ENCODE measurements around the gene C1orf116. TPM values are rescaled to one million over a fixed set of nuclear protein-coding genes. Genes with fewer than 3 reads are reported as not detected.

C1orf116 gene
- total and polyA plus RNA-seq, 2 experiments from 2014 or later = 0.21 to 0.29 TPM

DNA sequence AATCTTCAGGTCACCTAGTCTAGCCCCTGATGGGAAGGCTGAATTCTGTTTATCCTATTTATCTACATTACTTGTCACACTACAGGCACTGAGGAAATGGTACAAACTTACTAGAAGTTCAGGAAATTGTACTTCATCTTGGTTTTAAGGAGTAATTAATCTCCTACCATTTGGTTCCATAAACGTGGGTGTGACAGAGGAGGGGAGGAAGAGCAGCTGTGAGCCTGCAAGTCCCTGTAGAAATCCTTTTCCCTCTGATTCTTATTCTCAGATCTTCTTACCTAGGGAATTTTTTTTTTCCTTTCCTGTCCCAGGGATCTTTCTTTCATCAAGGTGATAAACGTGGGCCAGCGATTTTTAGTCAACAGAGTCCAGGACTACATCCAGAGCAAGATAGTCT lies 34.6 kb upstream of the C1orf116 start:
- peaks cover 9% of the 10 kb centered on the region for H3K36me3 ChIP-seq

GRCh38 chr1:207064561-207064960 lies 32.0 kb upstream of the C1orf116 start:
- H3K9me3 ChIP-seq (ENCODE audit: low read depth) = no peaks in the 10 kb centered on the region
- H3K4me3 ChIP-seq = no peak overlapping the region
- H3K36me3 ChIP-seq = peaks cover 6% of the 10 kb centered on the region
- no peak overlapping the region for H3K27ac ChIP-seq
- TF ChIP-seq CTCF (IDR thresholded peaks at IDR 0.05; ENCODE audit: low read depth, low read length) = no peak
- no peaks in the 10 kb centered on the region for H3K27me3 ChIP-seq
- DNase-seq (ENCODE audit: low read depth in 1 of 2, low spot score in 1 of 2) = no peak
- no peaks in the 10 kb centered on the region for H3K4me1 ChIP-seq (ENCODE audit: low read depth)

More for the DNA sequence above, 34.6 kb upstream of the C1orf116 start:
- Histone ChIP-seq H3K4me3 (no peak overlapping the region), H3K4me1 (ENCODE audit: low read depth) (no peaks in the 10 kb centered on the region), H3K27ac (no peak overlapping the region), H3K9me3 (ENCODE audit: low read depth) (no peaks in the 10 kb centered on the region), H3K27me3 (no peaks in the 10 kb centered on the region)
- TF ChIP-seq CTCF (IDR thresholded peaks at IDR 0.05; ENCODE audit: low read depth, low read length) = no peak
- no peak for DNase-seq (ENCODE audit: low read depth in 1 of 2, low spot score in 1 of 2)

GRCh38 chr1:207063014-207063413 lies 30.5 kb upstream of the C1orf116 start:
- H3K4me3 ChIP-seq = no peak overlapping the region
- DNase-seq (ENCODE audit: low read depth in 1 of 2, low spot score in 1 of 2) = no peak
- H3K27ac ChIP-seq = no peak overlapping the region
- H3K27me3 ChIP-seq = no peaks in the 10 kb centered on the region
- H3K9me3 ChIP-seq (ENCODE audit: low read depth) = no peaks in the 10 kb centered on the region
- no peak for TF ChIP-seq CTCF (IDR thresholded peaks at IDR 0.05; ENCODE audit: low read depth, low read length)
- no peaks in the 10 kb centered on the region for H3K4me1 ChIP-seq (ENCODE audit: low read depth)
- peaks cover 5% of the 10 kb centered on the region for H3K36me3 ChIP-seq

- H3K27me3 ChIP-seq = no peaks in the 10 kb centered on the region
- no peaks in the 10 kb centered on the region for H3K9me3 ChIP-seq (ENCODE audit: low read depth)
- no peak overlapping the region for H3K4me3 ChIP-seq
- peaks cover 5% of the 10 kb centered on the region for H3K36me3 ChIP-seq
- no peak overlapping the region for H3K27ac ChIP-seq
- no peak for TF ChIP-seq CTCF (IDR thresholded peaks at IDR 0.05; ENCODE audit: low read depth, low read length)
- H3K4me1 ChIP-seq (ENCODE audit: low read depth) = no peaks in the 10 kb centered on the region
- no peak for DNase-seq (ENCODE audit: low read depth in 1 of 2, low spot score in 1 of 2)
Observed at GRCh38 chr1:207062058-207062457, 29.5 kb upstream of the C1orf116 start.

DNA sequence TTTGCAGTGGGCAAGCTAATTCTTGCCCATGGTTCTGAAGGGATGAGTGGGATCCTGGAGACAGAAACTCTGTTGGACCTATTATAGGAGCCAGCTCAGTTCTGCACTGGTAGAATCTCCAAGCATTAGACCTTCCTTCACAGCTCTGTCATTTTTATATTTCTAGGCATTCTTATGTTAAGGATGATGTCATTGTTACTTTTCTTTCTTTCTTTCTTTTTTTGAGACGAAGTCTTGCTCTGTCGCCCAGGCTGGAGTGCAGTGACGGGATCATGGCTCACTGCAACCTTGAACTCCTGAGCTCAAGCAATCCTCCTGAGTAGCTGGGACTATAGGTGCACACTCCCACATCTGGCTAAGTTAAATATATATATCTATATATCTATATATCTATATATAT lies 28.0 kb upstream of the C1orf116 start:
- Histone ChIP-seq H3K27ac (no peak overlapping the region), H3K9me3 (ENCODE audit: low read depth) (no peaks in the 10 kb centered on the region), H3K27me3 (no peaks in the 10 kb centered on the region), H3K36me3 (peaks cover 5% of the 10 kb centered on the region), H3K4me3 (no peak overlapping the region), H3K4me1 (ENCODE audit: low read depth) (no peaks in the 10 kb centered on the region)
- no peak for DNase-seq (ENCODE audit: low read depth in 1 of 2, low spot score in 1 of 2)
- no peak for TF ChIP-seq CTCF (IDR thresholded peaks at IDR 0.05; ENCODE audit: low read depth, low read length)

DNA sequence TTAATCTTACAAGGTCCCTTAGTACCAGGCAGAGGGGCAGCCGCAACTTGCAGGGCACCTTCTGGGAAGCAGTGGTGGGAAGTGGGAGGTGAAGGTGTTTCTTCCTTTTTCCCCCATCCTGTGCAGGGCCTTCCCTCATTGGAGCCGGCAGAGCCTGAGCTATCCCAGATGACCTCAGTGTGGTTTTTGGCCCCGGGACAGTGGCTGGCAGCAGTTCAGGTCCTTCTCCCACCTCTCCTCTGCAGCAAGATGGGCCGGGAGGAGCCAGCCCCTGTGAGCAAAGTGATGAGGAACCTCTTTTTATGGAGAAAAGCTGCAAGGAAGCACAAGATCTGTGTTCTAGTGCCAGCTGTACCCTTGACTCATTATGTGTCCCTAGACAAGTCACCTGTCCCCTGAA lies 27.3 kb upstream of the C1orf116 start:
- H3K4me3 ChIP-seq = no peak overlapping the region

More for the DNA sequence above, 27.3 kb upstream of the C1orf116 start:
- Histone ChIP-seq H3K9me3 (ENCODE audit: low read depth) (no peaks in the 10 kb centered on the region), H3K27me3 (no peaks in the 10 kb centered on the region), H3K36me3 (peaks cover 5% of the 10 kb centered on the region), H3K4me1 (ENCODE audit: low read depth) (no peaks in the 10 kb centered on the region), H3K27ac (no peak overlapping the region)
- DNase-seq (ENCODE audit: low read depth in 1 of 2, low spot score in 1 of 2) = peak in 1 of 2 donors; percentile 10
- TF ChIP-seq CTCF (IDR thresholded peaks at IDR 0.05; ENCODE audit: low read depth, low read length) = no peak

All from cardiac muscle cell (in vitro differentiated cells and primary cell).